GM21737 (cell line): Measurements from ENCODE around the gene CPED1.

ENCODE experiments used
- ATAC-seq: cut with Tn5 transposase; IDR thresholded peaks from one replicate; pipeline ENCODE4 v1.9.1; 2021; ENCODE audit warnings: mild to moderate bottlenecking, moderate library complexity; ENCODE audit not compliant: unreplicated experiment

Gene CPED1

DNA sequence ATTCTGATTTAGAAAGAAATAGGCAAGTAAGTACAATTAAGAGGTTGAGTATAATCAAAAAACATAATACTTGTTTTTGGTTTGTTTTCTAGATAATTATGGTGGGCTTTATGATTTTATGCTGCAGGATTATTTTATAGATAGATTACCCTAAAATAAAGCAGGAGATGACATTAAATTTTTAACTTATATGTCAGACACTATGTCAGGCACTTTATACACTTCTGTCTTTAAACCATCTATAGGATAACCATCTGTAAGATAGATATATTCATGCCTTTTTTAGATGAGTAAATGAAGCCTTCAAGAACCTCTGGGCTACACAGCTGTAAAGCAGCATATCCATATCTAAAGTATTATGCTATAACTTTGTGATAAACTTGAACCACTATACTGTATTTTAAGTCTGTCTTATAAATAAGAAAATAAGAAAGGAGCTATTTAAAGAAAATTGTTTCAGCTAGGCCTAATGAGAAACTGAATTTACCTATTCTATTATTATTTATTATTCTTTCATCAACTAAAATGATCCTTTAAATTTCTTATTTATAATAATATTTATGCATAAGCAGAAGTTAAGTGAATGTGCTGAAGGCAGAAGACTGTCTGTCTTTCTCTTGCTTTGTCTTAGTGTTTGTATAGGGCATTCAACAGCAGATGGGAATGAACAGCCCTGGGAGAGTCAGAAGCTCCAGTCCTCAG lies 94.0 kb downstream of the CPED1 start:
- ATAC-seq, result no peak

DNA sequence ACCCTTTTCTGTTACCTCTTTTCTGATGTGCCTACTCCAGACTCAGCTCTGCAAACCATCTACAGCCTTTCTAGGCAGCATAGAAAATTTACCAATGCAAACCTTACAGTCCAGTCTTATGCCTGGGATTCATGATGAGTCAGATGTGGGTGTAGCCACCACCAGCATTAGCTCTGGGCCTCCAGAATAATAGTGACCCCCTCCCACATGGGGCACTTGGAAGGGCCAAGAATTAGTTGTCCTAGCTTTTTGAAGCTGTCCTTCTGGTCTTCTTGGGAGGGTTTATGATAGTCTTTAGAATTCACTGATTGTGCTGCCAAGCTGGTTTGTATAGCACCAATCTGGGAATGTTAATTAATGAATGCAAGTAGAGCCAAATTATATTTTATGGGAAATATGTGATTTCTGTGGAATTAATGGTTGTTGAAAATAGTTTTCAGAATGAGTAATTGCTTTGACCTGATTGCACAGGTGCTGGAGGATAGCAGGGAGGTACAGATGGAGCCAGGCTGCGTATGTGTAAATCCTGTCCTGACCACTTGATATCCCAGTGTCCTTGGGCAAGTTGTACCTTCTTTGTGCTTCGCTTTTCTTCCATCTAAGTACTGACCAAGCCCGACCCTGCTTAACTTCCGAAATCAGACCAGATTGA lies 94.8 kb downstream of the CPED1 start:
- ATAC-seq, result no peak

DNA sequence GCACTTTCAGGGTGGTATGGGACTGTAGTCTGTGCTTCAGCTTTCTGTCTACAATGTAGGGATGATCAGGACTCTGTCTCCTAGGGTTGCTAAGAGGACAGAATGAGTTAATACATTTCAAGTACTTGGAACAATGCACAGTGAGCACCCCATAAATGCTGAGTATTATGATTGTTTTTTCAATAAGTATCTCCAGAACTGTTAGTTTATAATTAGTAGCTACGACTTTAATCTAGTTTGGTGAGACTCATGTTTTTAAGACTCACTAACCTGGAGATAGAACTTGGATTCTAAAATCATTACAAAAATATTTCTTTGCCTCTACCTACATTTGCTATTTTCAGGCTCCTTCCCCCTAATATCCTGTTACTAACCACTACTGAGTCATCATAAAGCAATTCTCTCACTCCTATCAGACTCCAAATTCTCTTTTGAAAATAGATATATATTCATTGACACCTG lies 95.3 kb downstream of the CPED1 start:
- ATAC-seq, result no peak

DNA sequence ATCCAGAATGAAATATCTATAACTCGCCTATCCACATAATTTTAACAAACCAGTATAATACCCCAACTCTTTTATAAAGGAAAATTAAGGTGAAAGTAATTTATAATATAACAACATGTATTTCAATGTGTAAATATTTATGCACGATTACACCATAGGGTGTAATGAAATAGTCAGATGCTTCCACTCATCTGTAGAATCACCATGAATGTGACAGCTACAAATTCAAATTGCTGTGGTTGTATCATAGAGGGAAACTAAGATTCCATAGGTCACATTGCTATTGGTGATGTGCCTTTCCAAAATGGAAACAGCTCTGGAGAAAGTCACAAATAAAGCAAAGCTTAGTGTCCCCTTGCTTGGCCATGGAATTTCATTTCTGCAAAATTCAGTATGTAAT lies 95.7 kb downstream of the CPED1 start:
- no peak for ATAC-seq

DNA sequence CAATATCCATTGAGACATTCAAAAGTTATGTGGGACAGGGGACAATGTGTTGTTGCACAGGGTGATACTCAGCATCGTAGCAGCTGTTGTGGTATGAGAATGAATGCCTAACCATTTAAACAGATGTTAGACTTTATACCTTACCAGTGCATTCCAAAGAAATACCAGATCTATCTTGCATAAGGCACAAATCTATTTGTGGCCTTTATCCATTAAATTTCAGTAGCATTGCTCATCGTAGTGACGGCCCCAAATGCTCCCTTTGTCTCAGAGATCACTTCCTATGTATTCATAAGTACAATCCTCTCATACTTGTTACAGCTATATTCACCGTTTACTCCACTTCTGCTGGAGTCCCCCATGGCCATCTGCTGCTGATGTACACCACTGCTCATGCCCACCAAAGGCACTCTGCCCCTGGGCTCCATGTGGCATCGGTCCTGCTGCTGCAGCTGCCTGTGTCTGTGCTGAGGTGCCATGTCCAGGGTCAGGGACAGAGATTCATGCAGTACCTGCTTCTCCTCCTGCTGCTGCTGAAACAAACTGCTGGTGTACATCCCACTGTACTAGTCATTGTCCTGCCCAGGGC lies 96.3 kb downstream of the CPED1 start:
- ATAC-seq, result no peak

DNA sequence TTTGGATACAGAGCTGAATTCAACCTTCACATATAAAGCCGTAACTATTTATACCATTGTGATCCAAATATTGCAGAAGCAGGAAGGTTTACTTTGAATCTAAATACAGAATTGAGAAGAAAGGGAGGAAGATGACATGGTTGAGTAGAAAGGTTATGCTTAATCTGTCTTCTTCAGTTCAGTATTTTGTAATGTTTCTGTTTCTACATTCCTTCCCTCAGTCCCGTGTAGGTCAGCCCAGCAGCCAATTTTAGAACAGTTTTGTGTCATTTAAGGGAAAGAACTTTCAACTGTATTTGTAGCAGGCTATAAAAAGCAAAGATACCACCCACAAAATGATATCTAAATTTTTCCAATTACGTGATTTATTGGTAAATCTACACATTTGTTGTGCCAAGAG lies 97.4 kb downstream of the CPED1 start:
- ATAC-seq, result no peak

DNA sequence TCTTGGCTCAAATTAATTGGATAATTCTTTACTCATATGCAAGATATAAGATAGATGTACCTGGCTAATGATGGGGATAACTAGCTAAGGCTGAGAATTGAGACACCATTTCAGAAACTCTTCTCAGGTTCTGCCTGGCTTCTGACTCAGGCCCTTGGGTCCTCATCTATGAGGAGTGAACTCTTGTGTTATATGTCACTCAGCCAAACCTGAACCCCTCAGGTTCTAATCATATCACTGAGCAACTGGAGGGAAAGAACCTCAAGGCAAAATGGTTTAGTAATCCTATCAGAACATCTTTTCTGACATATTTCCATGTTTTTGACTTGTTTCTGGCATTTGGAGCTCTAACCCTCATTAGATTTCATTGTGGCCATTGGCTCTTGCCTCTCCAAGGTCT lies 100.4 kb downstream of the CPED1 start:
- no peak for ATAC-seq

DNA sequence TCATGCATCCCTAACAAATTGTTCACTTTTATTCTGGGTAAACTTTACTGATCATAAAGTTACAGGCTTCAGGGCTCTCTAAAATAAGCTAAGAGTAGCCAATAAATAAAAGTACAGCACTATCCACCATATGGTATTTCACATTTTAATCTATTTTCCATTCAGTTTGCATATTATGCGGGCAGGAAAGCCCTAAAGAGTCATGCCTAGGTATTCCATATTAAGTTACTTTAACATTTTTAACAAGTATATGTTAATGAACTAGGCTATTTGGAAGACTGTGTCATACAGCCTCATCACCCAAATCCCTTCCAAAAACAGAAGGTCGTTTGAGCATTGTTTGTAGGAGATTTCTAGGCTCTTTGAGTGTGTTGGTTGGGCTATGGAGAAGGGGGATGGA lies 106.3 kb downstream of the CPED1 start:
- no peak for ATAC-seq

DNA sequence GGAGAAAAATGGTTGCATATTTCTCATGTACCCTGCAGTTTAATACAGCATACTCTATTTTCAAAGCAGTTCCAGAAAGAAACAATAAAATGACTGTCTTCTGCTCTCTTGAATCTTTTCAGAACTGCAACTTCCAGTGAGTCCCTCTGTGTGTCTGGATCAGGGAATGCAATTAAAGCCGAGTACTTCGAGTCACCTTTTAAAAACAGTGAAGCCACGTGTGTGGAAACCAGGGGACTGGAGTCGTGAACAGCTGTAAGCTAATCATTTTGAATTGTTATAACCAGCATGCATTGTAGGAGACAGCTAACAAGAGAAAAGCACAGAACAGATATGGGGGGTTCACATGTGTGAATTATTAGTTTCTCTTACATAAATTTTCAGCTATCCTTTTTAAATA lies 109.1 kb downstream of the CPED1 start:
- no peak for ATAC-seq

DNA sequence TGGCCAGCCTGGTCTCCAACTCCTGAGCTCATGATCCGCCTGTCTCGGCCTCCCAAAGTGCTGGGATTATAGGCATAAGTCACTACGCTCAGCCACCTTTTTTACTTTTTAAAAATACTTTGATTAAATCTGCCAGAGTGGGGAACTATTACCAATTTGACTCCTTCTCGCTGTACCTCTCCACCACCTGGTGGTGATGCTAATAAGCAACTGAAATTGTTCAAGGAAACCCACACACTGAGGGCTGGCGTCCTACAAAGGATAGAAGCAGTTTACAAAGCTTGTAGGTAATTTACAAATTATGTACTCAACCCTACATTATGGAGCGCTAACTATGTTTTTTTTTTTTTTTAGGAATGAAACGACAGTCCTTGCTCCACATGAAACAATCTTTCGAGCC lies 111.1 kb downstream of the CPED1 start:
- ATAC-seq, result no peak

DNA sequence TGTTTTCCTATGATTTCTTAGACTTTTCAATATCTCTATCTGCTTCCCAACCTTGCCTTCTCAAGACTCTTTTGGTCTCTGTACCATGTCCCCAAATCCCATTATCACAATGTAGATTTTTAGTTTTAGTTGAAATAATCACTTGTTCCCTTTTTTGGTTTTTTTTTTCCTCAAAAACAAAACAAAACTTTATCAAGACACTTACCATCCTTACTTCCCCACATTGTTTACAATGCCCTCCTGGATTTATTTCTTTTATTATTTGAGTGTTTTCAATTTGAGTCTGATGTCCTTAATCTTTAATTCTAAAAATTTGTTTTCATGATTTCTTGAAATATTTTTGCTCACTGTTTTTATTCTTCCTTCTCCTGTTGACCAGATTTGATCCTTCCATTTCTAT lies 112.6 kb downstream of the CPED1 start:
- ATAC-seq, result no peak

DNA sequence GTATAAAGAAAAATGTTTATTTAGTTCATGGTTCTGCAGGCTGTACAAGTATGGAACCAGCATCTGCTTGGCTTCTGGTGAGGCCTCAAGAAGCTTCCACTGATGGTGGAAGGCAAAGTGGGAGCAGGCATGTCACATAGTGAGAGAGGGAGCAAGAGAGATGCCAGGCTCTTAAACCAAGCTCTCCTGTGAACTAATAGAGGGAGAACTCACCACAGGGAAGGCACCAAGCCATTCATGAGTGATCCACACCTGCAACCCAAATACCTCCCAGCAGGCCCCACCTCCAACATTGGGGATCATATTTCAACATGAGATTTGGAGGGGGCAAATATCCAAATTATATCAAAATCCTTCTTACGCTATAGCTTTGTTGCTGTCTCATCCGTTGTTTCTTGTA lies 113.1 kb downstream of the CPED1 start:
- ATAC-seq, result no peak

DNA sequence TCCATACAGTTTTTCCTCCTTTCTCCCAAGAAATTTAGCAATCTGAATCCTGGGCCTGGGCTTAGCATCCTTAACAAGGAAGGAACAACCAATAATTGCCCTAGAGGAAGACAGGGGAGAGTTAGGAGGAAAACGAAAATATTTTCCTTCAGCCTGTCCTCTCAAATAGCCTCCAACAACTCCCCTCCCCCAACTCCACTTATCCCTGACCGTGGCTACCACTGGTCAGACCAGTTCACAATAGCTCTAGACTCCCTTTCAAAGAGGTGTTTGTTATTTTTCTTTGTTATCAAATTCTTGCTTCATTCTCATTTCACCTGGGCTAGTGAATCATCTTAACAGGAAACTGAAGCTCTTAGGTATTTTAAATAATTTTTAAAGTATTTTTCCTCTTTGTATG lies 114.1 kb downstream of the CPED1 start:
- ATAC-seq, result no peak

DNA sequence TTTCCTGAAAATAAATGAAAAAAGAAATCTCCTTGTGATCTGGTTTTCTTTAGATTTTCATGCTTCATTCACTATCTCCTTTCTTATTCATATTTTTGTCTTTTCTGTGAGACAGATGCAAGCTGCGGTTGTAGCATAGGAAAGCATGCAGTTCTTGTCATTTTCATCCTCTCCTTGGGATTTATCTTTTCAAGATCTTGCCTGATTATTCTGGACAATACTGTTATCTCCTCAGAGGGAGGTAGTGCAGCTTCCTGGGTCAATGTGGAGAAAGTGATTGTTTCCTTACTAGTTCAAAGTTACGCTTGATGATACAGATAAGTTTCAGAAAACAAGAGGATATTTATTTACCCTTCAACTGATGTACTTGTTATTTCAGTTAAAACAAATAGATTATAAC lies 114.6 kb downstream of the CPED1 start:
- ATAC-seq, result no peak

DNA sequence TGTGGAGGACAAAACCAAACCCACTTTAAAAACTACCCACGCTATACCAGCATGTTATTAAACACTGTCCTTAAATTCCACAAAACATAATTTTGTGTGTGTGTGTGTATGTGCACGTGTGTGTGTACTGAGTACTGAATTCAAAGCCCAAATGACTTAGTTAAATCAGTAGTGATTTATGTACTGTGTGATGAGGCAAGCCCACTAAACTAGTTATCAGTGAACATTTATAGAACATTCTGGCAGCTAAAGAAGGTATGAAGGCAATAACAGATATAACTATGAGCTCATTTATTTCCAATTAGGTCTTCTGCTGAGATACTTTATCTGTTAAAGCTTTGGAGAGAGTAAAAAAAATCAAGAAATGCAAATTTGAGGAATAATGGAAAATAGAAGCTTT lies 115.1 kb downstream of the CPED1 start:
- no peak for ATAC-seq

DNA sequence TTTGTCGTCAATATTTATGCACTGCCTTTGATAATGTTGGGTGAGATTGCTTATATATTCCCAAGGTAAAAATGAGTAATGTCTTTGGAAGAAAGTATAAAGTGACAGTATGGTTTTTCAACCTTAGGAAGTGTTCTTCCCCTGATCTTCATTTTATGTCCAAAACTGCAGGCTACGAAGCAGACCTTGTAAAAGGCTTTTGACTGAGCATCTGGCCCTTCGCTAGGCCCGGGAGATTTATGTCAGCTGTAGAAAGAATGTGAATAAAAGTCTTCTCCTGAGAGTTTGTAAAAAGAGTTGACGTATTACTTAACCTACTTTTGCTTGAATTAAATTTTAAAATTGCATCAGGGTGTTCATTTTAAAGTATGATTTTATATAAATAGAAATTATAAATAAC lies 116.8 kb downstream of the CPED1 start:
- ATAC-seq, result no peak

DNA sequence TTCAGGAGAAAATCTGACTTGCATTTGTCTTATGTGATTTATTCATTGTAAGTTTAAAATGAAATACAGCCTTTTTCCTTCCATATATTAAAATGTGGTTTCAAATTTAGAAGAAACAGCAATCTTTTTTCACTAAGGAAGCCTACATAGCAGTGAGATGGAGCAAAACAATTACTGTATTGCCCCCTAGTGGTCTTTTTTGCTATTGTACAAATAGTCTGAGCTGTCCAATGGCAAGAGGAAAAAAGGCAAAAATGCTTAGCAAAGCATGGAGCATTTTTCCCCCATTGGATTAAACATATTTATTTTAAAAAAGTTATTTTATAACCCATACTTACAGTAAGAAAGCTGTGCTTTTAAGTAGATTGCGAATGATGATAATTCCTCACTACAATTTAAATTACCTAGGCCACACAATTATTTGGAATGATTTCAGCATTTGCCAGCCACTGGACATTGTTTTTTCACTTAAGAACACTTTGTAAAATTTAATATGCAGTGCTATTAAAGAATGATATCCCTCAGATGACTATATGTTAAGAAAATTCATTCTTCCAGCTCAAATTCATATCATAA lies 119.5 kb downstream of the CPED1 start:
- peak; percentile 90 for ATAC-seq

DNA sequence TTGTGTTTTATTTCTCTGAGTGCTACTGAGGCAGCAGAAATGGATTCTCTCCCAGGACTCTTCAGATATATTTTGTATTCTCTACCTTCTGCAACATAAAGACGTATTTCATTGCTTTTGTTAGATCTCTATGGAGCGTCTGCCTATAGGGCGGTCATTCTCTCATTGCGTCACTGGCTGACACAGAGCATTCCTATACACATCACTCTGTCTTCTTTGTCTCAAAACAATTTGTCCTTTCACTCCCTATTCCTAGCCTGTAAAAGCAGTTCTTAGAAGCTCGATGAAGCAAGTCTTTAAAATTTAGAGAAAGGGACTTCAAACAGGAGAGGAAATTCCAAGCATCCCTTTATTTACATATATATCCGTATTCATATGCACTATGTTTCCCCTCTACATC lies 120.6 kb downstream of the CPED1 start:
- ATAC-seq, result no peak

DNA sequence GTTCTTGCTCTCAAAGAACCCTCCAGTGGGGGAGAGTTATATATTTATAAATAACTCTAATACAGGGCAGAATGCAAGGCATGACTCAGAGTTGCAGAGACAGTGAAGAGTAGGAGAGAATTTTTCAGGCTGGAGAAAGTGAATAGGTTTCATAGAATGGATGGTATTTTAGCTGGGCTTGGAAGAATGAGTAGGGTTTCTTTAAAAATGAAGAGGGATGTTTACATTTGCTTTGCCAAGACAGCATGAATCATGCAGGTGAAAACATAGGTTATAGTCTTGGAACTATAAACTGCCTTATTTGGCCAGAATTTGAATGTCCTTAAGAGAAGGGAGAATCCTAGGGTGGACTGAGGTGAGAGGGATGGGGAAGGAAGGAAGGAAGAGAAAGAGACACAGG lies 124.8 kb downstream of the CPED1 start:
- ATAC-seq, result no peak

DNA sequence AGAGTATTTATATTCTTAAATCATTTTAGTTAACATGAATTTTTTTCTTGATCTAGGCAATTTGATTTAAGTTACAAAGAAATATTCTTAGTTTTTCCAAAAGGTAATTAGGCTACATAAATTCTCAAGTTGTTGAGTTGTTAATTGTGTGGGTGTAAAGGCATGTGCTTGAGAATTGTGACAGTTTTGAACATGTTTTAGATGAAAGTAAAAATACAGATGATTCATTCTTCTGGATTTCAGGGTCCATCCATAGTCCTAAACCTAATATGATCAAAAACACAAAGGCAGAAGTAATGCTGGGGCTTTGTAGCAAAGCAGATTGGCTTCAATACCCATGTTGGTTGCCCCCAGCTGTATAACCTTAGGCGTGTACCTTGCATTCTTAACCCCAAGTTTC lies 127.9 kb downstream of the CPED1 start:
- ATAC-seq, result no peak

DNA sequence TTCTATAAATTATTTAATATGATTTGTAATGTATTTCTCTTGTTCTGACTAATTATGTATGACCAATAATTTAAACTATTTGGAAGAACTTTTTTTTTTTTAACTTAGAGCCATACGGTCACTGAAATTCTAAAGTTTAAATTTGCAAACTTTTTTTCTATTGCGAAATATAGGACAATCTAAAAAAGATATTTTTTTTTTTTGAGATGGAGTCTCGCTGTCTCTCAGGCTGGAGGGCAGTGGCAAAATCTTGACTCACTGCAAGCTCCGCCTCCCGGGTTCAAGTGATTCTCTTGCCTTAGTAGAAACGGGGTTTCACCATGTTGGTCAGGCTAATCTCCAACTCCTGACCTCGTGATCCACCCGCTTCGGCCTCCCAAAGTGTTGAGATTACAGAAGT lies 130.5 kb downstream of the CPED1 start:
- no peak for ATAC-seq

DNA sequence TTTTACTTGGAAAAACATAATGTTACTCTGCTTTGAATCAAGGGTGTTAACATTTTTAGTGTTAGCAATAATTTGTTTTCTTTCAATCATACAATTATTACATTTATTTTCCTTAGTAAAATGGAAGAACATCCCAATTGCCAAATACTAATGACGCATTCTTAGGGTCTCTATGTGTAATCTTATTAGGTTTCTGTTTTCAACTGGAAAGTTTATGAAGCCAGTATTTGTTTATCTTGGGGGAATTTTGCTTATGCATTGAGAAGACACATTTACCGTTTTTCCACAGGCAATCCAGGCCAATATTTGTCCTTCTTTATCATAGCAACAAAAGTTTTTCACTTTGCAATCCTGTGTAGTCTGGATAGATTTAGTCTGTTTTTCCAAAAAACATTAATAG lies 134.5 kb downstream of the CPED1 start:
- no peak for ATAC-seq
